GM18867 (cell line): ENCODE measurements around the gene EDA.
"Not testable (repeated sequence)": the region's sequence is repeated elsewhere in the genome, so short reads cannot be mapped to it uniquely, and the experiment has no call there.

ENCODE experiments used
- ATAC-seq: cut with Tn5 transposase; IDR thresholded peaks from one replicate; pipeline ENCODE4 v1.9.1; 2021; ENCODE audit warnings: mild to moderate bottlenecking, moderate library complexity; ENCODE audit not compliant: unreplicated experiment

The EDA gene

GRCh38 chrX:69741721-69742120, 125.8 kb downstream of the EDA start:
- no peak for ATAC-seq

DNA sequence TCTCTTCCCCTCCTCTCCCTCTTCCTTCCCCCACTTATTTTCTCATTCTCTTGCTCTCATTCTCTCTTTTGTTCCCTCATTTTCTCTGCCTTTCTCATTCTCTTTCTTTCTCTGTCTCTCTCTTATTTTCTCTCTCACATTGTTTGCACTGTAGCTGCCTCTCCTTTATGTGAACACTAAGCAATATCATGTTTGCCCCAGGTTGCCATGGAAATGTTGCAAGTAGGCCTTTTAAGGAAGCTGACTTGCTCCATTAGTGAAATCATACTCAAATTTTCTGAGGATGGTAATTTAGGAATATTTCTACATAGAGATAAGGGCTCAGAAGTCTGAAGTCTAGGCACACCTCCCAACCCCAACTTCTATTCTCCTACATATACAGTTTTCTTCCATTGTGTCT, 130.1 kb downstream of the EDA start:
- no peak for ATAC-seq

DNA sequence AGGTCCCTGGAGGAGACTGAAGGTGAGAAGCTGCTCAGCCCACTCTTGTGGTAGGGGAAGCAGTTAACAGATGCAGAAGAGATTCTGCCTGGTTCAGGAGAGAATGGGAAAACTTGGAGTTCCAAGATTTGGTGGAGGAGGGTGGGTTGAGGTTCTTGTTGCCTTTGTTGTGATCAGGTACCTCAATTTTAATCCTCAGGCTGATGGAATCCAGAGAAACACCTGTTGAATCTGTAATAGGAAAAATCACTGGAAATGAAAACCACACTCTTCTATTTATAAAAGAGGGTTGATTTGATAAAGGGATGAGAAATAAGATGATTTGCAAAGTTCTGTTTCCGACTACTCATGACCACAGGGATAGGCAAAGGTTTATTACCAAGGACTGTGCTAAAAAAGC, 132.1 kb downstream of the EDA start:
- no peak for ATAC-seq

DNA sequence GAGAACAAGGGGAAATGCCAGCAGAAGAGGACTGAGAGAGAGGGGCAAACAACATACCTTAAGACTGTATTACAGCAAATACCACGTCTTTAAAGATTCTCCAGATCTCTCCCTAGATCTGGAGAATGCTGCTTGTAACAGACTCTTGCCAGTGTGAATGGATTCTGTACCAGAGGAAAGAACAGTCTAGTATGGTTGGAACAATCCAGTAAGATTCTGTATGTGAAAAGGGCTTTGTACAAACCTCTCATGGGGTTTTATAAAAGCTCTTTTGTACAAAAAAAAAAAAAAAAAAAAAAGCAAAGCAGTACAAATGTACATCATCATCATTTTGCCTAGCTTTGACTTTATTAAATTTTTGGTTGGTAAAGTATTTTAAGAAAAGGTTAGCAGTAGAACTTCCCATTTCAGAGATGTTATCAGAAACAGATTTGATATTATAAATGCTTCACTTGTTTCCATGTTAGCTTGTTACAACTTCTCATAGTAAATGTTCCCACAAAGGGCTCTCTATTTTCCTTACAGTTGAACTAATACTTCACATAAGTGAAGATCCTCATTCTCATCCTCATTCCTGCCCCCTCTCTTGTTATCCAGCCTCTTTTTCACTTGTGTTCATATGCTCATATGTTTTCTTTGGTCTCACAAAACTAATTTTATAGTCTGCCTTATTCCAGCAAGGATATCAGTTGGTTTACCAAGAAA, 144.2 kb downstream of the EDA start:
- no peak for ATAC-seq

DNA sequence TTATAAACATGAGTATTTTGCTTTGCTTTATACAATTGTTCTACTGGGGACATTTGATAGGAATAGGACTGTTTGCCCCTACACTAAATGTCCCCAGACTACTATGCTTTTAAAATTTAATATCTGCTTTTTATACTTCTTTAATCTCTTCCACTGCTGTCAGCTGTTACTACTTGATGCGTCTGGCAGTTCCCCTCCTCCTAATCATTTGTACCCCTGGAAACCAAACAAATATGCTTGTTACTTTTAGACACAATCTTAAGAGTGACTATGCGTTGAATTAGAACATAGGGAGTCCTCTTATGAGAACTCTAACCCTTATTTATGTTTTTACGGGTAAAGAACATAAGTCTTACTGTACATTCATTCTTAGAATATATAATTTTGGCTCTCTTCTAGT, 145.7 kb downstream of the EDA start:
- no peak for ATAC-seq

DNA sequence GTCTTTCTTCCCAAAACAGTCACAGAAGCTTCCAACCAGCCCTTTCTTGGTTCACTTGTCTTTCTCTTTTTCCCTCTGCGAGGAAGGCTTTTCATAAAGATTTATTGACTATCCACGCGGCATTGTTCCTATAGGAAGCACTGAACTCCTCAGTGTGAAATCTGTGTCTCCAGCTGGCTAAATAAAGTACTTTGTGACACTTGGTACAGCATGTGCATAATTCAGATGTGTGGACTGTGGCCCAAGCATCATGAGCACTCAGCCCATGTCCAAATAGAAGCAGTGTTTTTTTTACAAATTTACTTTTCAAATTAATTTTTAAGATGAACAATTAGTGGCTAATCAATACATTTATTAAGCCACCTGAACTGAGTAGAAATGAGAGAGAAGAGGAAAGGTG, 146.4 kb downstream of the EDA start:
- ATAC-seq, result no peak

- no peak for ATAC-seq
Measured at GRCh38 chrX:69793260-69793935, 177.5 kb downstream of the EDA start.

DNA sequence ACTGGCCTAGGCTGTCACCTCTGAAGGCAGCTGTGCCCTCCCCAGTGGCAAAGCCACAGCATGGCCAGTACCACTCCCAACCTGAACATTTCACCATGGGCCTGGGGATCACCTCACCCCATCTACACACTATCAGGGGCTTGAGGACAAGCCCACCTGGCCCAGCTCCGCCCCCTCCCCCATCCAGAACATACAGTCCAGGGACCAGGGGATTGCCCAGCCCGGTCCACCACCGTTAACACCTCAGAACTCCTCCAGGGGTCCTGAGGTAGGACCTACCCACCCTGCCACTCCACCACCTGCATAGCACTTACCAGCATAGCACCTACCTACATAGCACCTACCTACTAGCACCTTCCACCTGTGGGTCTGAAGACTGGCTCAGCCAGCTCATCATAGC, 179.8 kb downstream of the EDA start:
- no peak for ATAC-seq

DNA sequence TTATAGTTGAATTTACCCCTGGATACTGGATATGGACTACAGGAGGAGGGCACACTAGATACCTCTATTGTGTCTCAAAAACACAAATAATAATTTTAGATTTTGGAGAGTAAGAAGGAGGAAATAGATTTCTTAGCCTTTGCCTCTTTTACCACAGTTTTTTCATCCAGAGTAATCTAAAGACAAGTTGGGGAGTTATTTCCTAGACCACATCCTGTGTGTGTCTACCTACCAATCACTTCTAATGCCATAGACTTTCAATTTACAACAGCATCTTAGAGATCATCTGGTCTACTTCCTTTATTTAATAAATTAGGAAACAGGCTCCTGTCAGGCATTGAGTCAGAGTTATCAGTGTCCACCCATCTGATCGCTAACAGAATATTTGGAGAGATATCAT, 191.5 kb downstream of the EDA start:
- no peak for ATAC-seq

- no peak for ATAC-seq
Measured at GRCh38 chrX:69808375-69808774, 192.5 kb downstream of the EDA start.

DNA sequence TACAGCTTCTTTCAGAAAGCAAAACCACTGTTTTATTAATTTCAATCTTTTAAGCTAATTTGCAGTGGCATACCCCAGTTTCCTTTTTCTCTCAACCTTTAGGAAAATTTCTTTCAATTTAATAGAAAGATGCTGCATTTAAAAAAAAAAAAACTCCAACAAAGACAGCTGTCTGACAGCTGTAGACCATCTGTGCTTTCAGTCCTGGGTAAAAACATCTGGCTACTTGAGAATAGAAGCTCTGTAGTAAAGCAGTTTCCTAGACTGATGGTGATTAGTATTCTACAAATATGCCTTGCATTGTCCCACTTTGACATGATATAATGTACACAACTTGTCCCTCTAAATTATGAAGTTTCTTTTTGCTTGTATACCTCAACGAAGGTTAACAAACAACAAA, 197.8 kb downstream of the EDA start:
- no peak for ATAC-seq

GRCh38 chrX:69815063-69815462, 199.2 kb downstream of the EDA start:
- ATAC-seq, result no peak

- no peak for ATAC-seq
Measured at GRCh38 chrX:69815519-69815918, 199.6 kb downstream of the EDA start.

DNA sequence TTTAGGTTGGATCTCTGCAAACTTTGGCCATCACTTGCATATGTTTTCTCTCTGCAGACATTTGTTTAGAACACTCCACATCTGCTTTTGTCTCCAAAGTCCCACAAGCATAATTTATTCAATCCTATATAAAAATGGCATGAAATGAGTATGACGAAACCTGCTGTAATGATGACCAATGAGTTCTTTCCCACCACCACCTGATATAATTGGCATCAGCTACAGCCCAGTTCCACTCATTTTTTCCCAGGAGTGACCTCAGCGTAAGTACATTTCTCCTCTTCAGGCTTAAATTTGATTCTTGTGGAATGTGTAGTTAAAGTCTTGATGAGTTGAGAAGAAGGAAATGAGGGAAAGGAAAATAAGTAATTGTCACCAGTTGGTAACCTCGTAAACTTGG, 228.7 kb downstream of the EDA start:
- ATAC-seq, result no peak

GRCh38 chrX:69859999-69860398, 244.1 kb downstream of the EDA start:
- not testable (repeated sequence) for ATAC-seq

- no peak for ATAC-seq
Measured at GRCh38 chrX:69876221-69876620, 260.3 kb downstream of the EDA start.

GRCh38 chrX:69884210-69884609, 268.3 kb downstream of the EDA start:
- no peak for ATAC-seq

- ATAC-seq, result no peak
Measured at GRCh38 chrX:69896046-69896445, 280.1 kb downstream of the EDA start.

DNA sequence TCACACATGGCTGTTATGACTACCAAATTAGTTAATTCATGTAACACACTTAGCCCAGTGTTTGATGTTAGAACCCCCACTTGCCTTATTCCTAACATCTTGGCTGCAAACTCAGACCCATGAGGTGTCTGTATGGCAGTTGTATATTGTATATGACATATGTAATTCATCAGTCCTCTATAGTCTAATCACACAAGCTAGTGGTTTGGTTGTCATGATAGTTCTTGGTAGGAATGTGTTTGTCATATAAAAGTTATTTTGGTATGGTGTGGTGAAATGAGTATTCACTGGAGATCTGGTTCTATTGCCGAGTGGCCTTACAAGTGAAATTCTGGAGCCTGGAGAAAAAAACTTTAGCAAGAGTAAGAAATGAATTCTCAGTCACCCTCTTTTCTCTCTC, 284.6 kb downstream of the EDA start:
- no peak for ATAC-seq

DNA sequence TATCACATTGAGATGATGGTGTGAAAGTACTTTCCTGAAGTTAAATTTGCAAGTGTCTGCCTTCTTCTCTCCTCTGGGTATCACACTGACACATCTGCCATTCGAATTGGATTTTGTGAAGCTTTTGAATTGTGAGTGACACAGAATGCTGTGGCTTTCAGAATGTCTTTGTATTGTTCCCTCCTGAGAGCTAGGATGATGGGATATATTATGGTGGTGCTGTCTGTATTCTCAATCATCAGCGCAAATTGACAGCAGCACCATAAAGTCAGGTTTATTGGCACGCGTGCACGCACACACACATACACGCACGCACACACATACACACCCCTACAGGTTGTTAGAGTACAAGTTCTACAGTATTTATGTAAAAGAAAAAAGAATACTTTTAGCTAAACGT, 290.5 kb downstream of the EDA start:
- ATAC-seq, result no peak

DNA sequence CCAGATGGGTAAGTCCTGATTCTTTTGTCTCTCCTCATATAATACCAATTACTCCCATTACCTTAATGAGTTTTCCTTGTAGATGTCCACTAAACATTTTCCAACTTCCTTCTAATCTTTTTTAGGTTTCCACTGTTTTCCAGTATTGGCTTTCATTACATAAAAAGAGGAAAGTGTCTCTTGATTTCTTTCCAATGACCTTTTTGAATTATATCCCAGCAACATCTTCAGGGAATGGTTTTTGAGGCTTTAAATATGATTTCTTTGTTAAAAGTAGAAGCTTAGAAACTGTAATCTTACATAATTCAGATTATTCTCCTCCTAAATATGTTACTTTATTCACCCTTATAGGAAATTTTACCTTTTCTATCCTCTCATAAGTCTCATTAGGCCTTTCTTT, 298.9 kb downstream of the EDA start:
- ATAC-seq, result no peak

DNA sequence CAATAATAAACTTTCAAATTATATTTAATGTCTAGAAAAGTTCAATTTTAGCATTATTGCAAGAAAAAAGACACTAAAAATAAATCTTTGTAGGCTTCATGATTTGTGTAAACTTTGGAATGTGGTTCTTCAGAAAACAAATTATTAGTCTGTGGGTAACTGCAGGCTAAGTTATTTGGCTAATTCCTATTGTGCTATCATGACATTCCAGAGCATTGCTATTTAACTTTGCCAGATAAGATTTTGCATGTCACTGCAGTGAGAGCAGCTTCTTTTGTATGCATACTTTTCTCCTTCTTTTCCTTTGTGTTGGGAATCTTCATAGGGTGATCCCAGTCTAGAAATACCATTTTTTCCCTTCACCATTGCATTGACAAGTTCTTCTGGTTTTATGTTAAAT, 303.8 kb downstream of the EDA start:
- ATAC-seq, result no peak

GRCh38 chrX:69932323-69932722, 316.4 kb downstream of the EDA start:
- no peak for ATAC-seq
